ENCODE results near the gene MESP1.

MESP1 gene

GRCh38 chr15:89780601-89781000 is 29.6 kb upstream of the MESP1 start:
- TF ChIP-seq CTCF (IDR thresholded peaks at IDR 0.05; ENCODE audit: borderline replicate concordance, insufficient read depth, low read depth, low read length): no peak
- no peak overlapping the region for H3K4me3 ChIP-seq (ENCODE audit: low read depth, low read length)

GRCh38 chr15:89778861-89779260 is 27.8 kb upstream of the MESP1 start:
- no peak overlapping the region for H3K4me3 ChIP-seq (ENCODE audit: low read depth, low read length)
- no peak for TF ChIP-seq CTCF (IDR thresholded peaks at IDR 0.05; ENCODE audit: borderline replicate concordance, insufficient read depth, low read depth, low read length)

DNA sequence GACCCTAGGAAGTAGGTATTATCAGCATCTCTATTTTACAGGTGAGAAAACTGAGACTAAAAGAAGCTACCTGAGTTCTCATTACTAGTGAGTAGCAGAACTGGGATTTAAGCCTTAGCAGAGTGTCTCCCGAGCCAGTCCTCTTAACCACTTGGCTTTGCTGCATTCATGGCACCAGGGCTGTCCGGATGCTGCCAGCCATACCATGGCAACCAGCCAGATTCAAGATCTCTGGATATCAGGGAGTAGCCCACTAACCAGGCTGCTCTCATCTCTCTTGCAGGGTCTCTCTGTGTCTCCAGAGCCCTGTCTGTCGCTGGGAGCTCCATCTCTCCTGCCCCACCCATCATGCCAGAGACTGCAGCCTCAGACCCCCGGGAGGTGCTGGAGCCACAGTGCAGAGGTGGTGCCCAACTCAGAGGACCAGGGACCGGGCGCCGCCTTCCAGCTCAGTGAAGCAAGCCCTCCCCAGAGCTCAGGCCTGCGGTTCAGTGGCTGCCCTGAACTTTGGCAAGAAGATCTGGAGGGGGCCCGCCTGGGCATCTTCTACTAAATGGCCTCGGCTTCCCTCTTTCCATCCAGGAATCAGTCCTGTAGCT is 26.8 kb upstream of the MESP1 start:
- no peak overlapping the region for H3K4me3 ChIP-seq (ENCODE audit: low read depth, low read length)
- TF ChIP-seq CTCF (IDR thresholded peaks at IDR 0.05; ENCODE audit: borderline replicate concordance, insufficient read depth, low read depth, low read length): no peak

- no peak for TF ChIP-seq CTCF (IDR thresholded peaks at IDR 0.05; ENCODE audit: borderline replicate concordance, insufficient read depth, low read depth, low read length)
- no peak overlapping the region for H3K4me3 ChIP-seq (ENCODE audit: low read depth, low read length)
These were observed 26.2 kb upstream of the MESP1 start for GRCh38 chr15:89777073-89777751.

- H3K4me3 ChIP-seq (ENCODE audit: low read depth, low read length): peak within 1 kb of the TSS; percentile 43
These were observed 25.4 kb upstream of the MESP1 start, which contains the start of gene MESP2 for GRCh38 chr15:89776274-89777072. Gene MESP2 (plus strand): TSS chr15:89776332. CDS start chr15:89776358, 26 bp downstream.

GRCh38 chr15:89775815-89776214 is 24.8 kb upstream of the MESP1 start:
- peak overlapping the region; percentile 43 for H3K4me3 ChIP-seq (ENCODE audit: low read depth, low read length)
- TF ChIP-seq CTCF (IDR thresholded peaks at IDR 0.05; ENCODE audit: borderline replicate concordance, insufficient read depth, low read depth, low read length): no peak

More at GRCh38 chr15:89776274-89777072, 25.4 kb upstream of the MESP1 start, which contains the start of gene MESP2:
- peak; percentile 27; the same call in 1 of the 2 replicates for TF ChIP-seq CTCF (IDR thresholded peaks at IDR 0.05; ENCODE audit: borderline replicate concordance, insufficient read depth, low read depth, low read length)
